HG02870 (cell line): ENCODE results near the gene KIFAP3.
"Not testable (repeated sequence)": the region's sequence is repeated elsewhere in the genome, so short reads cannot be mapped to it uniquely, and the experiment has no call there.

Experiments used
- ATAC-seq: cut with Tn5 transposase; IDR thresholded peaks from one replicate; pipeline ENCODE4 v1.9.1; 2021; ENCODE audit warnings: mild to moderate bottlenecking, moderate library complexity; ENCODE audit not compliant: unreplicated experiment

KIFAP3 gene

DNA sequence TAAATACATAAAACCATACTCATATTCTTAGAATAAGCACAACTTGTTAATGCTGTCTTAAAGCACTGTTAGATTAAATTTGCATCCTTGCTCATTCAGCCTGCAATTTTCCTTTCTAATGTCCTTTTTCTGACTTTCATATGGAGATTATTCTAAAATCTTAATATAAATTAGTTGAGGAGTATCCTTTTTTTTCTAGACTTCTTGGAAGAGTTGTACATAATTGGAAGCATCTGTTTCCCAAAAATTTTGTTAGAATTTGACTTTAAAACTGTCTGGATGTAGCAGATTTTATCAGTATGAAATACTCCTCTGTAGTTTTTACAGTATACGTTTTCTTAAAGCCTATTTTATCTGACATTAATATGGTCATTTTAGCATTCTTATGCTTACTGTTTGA, 9.7 kb downstream of the KIFAP3 start:
- ATAC-seq = no peak

DNA sequence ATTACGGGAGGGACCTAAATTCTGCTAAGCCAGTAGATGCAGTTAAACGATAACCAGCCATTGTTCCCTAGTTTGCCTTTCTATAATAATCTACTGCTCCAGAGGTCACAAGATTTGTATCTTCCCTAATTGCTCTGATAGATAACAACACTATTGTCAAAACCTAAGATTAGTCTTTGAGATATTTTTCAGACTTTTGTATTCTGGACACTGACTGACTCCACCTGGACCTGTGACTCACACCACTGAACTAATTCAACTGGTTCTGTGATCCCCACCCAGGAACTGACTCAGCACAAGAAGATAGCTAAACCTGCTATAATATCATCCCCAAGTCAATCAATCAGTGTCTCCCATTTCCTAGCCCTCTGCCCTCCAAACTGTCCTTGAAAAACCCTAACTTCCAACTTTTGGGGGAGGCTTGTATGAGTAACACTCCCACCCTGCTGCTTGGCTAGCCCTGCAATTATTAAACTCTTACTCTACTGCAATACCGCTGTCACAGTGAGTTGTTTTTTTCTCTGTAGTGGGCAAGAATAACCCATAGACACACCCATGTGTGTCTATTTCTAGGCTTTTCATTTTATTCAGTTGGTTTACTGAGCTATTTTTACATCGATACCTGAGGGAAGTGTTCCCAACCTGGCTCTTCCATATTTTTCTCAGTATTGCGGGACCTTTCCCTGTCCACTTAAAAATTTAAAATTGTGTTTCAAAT, 11.2 kb downstream of the KIFAP3 start:
- no peak for ATAC-seq

DNA sequence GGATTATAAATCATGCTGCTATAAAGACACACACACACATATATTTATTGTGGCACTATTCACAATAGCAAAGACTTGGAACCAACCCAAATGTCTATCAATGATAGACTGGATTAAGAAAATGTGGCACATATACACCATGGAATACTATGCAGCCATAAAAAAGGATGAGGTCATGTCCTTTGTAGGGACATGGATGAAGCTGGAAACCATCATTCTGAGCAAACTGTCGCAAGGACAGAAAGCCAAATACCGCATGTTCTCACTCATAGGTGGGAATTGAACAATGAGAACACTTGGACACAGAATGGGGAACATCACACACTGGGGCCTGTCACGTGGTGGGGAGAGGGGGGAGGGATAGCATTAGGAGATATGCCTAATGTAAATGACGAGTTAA, 12.8 kb downstream of the KIFAP3 start:
- ATAC-seq = not testable (repeated sequence)

DNA sequence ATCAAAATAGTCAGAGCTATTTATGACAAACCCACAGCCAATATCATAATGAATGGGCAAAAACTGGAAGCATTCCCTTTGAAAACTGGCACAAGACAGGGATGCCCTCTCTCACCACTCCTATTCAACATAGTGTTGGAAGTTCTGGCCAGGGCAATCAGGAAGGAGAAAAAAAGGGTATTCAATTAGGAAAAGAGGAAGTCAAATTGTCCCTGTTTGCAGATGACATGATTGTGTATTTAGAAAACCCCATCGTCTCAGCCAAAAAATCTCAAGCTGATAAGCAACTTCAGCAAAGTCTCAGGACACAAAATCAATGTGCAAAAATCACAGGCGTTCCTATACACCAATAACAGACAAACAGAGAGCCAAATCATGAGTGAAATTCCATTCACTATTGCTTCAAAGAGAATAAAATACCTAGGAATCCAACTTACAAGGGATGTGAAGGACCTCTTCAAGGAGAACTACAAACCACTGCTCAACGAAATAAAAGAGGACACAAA, 14.4 kb downstream of the KIFAP3 start:
- not testable (repeated sequence) for ATAC-seq

DNA sequence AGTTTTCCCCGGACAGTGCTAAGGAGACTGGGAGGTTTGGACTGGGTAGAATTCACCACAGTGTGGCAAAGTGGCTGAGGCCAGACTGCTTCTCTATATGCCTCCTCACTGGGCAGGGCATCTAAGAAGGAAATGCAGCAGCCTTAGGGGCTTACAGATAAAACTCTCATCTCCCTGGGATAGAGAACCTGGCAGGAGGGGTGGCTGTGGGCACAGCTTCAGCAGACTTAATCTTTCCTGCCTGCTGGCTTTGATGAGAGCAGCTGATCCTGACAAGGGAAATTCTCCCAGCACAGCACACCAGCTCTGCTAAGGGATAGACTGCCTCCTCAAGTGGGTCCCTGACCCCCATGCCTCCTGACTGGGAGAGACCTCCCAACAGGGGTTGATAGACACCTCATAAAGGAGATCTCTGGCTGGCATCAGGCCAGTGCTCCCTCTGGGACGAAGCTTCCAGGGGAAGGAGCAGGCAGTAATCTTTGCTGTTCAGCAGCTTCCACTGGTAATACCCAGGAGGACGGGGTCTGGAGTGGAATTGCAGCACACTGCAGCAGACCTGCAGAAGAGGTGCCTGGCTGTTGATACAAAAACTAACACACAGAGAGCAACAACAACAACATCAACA, 25.2 kb downstream of the KIFAP3 start:
- no peak for ATAC-seq

DNA sequence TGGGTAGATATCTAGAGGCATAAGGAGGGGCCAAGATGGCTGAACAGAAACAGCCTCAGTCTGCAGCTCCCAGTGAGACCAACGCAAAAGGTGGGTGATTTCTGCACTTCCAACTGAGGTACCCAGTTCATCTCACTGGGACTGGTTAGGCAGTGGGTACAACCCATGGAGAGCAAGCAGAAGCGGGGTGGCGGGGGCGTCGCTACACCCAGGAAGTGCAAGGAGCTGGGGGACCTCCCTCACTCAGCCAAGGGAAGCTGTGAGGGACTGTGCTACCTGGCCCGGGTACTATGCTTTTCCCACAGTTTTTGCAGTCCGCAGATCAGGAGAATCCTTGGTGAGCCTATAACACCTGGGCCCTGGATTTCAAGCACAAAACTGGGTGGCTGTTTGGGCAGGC, 26.0 kb downstream of the KIFAP3 start:
- no peak for ATAC-seq

DNA sequence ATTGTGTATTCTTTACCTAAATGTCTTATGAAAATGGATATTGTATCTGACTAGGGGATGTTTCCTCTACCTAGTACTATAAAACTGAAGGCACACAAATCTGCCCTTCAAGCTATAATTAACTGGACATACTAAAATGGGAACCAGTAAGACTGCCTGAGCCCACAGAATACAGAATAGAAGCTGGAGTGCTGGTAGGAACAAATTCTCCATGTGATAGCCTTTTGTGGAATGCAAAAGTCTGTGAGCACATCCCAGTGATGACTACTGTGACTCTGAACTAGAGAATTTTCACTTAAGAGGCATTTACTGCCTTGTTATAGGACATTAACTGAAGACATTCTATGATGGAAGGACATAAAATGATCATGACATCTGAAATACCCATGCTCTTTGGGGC, 30.3 kb downstream of the KIFAP3 start:
- no peak for ATAC-seq

DNA sequence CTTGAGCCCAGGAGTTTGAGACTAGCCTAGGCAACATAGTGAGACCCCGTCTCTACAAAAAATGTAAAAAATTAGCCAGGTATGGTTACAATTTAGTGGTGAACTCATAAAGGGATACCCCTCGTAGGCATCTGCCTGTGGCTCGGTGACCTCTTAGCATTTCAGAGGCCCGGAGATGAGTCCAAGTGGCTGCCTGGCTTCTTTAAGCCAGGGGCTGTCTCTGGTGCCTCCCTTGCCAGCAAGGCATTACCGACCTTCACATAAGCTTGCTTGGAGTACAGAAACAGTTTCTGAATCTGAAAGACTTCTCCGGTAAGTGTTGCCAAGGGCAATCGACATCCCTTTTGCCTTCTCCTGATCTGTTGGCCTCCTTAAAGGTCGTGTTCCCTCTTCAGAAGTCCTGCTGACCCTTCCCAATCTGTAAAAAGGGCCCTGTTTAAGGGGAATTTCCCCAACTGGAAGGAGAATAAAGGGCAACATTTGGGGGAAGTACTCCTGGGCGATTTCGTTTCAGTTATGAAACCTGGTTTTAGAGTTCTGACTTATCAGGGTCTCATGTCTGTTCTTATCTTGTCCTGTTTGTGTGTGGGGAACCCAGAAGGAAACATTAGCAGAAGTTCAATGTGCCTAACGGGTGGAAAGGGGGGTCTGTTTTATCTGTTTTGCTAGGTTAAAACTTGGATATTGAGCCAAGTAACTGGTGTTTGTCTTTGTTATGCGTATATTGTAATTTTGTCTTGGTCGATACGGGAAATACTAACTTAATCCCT, 32.9 kb downstream of the KIFAP3 start:
- ATAC-seq = no peak

DNA sequence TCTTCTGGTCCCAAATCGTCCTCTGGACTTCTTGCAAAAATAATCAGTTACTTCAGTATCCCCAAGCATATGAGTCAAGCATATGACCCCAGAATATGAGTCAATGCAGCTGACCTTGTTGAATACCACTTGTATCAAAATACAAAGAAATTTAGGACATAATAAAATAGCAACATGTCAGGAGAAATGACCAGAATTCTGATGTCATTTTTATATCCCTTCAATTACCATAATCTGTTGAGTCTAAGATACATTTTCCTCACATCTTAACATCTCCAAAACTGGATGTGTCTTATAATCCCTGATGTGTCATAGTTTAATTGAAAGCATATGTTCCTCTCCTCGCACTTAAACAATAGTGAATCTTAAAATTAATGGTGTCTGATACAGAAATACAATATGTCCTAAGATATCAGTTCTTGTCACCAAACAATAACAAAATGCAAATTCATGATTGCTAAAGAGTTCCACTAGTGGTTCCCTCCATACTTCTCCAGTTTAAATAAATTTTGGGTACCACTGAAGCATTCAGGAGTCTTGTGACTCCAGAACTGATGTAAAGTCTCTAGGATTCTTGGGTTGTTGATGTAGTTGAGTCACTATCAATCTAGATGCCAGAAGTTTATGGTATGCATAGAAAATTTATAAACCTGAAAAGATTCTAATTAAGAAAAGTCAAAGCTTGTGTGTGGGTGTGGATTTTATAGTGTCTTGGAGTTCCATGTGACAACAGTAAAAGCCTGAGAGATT, 41.8 kb downstream of the KIFAP3 start:
- ATAC-seq = no peak

DNA sequence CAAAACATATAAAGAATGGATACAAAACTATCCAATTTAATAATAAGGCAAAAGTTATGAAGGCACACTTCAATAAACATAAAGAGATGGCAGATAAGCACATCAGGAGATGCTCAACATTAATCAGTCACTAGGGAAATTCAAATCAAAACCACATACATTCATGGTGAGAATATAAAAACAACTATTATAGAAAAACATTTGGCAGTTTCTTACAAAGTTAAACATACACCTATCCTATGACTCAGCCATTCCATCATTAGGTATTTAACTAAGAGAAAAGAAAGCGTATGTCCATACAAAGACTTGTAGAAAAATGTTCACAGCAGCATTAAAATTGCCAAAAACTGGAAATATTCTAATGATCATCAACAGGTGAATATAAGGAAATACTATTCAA, 44.3 kb downstream of the KIFAP3 start:
- no peak for ATAC-seq

DNA sequence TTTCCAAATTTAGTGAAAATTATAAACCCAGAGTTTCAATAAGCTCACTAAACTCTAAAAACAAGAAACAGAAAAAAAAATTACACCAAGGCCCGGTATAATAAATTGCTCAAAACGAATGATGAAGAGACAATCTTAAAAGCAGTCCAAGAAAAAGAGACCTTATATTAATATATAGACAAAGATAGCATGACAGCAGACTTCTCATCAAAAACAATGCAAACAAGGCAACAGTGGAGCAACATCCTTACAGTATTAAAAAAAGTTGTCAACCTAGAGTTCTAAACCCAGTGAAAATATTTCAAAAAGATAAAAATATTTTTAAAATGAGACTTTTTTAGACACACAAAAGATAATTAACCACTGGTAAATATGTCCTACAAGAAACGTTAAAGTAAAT, 46.7 kb downstream of the KIFAP3 start:
- no peak for ATAC-seq

DNA sequence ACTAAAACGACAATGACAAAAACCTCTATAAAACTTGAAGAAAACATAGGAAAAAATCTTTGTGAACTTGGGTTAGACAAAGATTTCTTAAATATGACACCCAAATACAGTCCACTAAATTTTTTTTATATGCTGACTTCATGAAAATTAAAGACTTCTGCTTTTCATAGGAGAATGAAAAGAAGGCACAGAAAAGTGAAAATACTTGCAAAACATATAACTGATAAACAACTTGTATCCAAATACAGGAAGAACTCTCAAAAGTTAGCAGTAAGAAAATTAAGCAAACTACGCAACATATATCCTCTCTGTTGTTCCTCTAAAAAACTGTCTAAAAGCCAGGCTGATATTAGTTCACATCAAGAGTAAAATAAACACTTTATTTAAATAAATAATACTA, 53.6 kb downstream of the KIFAP3 start:
- no peak for ATAC-seq

DNA sequence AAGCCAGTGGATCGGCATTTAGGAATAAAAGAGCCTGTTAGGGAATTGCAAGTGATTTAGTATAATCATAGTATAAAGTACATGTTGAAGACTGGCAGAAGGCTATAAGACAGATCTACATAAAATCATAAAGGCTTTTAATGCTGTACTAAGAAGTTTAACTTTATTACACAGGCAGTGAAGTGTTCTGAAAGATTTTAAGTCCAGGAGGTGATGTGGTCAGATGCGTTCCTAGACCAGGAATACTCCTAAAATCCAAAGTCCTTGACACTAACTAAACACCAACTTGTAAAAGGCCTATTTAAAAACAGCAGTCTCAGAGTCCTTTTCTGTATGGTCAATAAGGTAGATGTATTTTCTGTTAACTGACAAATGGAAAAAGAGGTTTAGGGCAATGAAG, 57.0 kb downstream of the KIFAP3 start:
- no peak for ATAC-seq

DNA sequence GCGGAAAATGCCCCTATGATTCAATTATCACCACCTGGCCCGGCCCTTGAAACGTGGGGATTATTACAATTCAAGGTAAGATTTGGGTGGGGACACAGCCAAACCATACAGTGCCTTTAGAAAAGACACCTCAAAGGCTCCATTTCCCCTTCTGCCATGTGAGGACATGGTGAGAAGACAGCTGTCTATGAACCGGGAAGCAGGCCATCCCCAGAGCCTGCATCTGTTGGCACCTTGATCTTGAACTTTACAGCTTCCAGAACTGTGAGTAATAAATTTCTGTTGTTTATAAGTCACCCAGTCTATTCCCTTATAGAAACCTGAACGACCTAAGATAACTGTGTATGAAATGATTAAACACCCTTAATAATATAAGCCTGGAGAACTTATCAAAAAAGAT, 61.6 kb downstream of the KIFAP3 start:
- ATAC-seq = no peak

DNA sequence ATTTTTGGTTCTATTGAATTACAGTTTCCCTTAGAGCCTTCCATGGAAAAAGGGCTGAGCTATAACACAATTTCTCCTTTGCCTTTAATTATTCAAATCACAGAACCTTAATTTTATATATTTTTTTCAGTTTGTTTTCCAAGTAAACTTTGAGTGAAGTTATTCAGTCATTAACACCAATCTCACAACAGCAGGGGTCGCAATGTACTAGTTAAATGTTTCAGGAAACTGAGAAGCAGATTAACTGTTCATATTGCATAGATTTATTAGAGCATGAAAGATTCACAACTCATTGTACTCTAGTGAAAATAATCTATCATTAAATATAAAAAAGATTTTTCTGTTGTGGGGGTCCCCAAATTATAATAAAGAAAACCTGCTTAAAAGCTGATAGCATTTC, 64.1 kb downstream of the KIFAP3 start:
- ATAC-seq = no peak

DNA sequence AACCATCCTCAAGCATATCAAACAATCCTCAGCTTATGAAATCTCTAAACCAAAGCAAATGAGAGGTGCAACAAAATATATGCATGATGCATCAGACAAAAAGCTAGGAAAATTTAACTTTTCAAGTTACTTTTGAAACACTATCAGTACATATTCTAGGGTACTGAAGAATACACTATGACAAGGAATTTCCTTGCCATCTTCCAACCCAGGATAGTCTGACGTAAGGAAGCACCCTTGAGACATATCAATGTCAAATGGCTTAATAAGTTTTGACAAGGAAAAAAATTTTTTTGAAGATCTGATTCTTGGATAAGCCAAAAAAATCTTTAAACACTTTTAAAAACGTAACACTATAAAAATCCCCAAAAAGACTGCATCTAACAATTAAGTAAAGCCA, 64.9 kb downstream of the KIFAP3 start:
- ATAC-seq = no peak

DNA sequence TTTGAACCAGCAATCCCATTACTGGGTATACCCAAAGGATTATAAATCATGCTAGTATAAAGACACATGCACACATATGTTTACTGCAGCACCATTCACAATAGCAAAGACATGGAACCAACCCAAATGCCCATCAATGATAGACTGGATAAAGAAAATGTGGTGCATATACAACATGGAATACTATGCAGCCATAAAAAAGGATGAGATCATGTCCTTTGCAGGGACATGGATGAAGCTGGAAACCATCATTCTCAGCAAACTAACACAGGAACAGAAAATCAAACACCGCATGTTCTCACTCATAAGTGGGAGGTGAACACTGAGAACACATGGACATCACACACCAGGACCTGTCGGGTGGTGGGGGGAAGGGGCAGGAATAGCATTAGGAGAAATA, 65.8 kb downstream of the KIFAP3 start:
- not testable (repeated sequence) for ATAC-seq

DNA sequence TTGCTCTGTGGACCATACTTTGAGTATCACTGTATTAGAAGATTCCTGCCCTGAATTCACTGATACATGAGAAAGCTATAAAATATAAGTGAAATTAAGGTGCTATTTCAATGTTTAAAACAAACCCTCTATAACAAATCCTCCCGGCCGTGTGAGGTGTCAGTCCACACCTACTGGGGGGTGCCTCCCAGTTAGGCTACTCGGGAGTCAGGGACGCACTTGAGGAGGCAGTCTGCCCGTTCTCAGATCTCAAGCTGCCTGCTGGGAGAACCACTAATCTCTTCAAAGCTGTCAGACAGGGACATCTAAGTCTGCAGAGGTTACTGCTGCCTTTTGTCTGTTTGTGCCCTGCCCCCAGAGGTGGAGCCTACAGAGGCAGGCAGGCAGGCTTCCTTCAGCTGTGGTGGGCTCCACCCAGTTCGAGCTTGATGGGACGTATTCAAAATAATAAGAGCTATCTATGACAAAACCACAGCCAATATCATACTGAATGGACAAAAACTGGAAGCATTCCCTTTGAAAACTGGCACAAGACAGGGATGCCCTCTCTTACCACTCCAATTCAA, 71.1 kb downstream of the KIFAP3 start:
- ATAC-seq = not testable (repeated sequence)

DNA sequence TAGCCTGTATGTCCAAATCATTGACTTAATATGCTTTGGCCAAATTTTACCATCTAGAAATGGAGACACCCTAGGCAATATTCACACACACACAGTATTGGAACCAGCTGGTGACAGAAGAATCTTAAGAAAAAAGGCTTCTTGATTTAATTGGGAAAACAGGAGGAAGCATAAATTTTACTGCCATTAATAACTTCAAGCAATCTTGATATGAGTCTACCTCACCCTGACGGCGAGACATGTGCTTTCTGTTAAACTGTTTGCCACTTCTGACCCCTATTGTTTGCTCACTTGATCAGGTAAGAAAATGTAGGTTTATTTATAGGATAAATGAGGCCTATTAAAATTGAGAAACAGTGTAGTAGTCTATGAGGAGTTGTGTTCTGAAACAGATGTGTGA, 73.2 kb downstream of the KIFAP3 start:
- ATAC-seq = no peak

DNA sequence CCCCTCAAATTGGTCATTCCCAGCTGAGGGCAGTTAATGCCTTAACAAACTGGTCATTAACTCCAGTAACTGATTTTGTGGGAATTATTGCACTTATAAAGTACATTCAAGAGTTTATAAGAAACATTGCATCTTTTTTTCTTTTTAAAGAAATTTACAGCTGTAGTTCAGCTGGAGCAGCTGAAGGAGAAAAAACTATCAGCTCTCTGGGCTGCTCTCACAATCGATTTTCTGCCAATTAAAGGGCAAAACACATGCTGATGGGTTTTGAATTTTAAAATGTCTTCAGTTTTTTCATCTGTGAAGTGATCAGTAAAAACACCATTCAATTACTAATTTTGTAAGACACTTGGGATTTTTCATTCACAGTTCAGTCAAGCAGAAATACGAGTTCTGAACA, 74.7 kb downstream of the KIFAP3 start:
- ATAC-seq = no peak

DNA sequence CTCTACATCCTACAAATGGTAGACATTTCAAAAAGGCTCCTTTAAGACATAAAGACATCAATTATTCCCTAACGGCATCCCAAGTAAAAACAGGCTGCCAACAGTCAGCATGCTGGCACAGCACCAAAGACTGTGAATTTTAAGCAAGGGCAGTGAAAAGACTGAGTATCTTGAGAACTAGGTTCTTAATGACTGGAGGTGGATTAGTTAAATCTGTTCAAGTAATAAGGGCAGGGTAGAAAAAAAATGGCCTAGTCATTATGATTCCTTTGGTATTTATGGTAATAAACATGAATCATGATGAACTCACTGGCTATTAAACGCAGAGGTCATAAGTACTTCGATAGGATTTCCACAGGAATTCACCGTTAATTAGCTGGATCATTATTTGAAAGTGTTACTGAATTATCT, 75.2 kb downstream of the KIFAP3 start:
- ATAC-seq = no peak
